HEK293 (cell line): ENCODE results near the gene EEF1AKMT4.
A peak's percentile ranks its signal among the peaks of the same experiment; 100 is the strongest.

Experiments
- CTCF ChIA-PET: fragments of 350-600 bp; formaldehyde crosslinking; extraction: SDS; loops from one replicate; lab custom pipeline; 2021; ENCODE audit warnings: antibody characterized with exemption; lab: Yijun Ruan, JAX
- POLR2A ChIA-PET: fragments of 300-600 bp; formaldehyde crosslinking; extraction: SDS; loops from one replicate; lab custom pipeline; 2020; ENCODE audit warnings: antibody characterized with exemption, inconsistent platforms; lab: Yijun Ruan, JAX
- H3K27ac ChIP-seq: fragments of 200-500 bp; sonication (Bioruptor generic); 2 replicates; pipeline ENCODE4 v1.5.1; 2014; ENCODE audit warnings: low read depth, low read length, control low read depth, inconsistent platforms; ENCODE audit errors: extremely low read depth
- H3K36me3 ChIP-seq, 2 experiments: fragments of 200-500 bp in 1 of 2; sonication (Bioruptor generic) in 1 of 2; 1 replicate in 1 of 2; 2 replicates in 1 of 2; pipeline ENCODE4 v1.5.1; 2014 to 2017; ENCODE audit warnings: inconsistent platforms in 2 of 2, low read length in 2 of 2; ENCODE audit not compliant: control insufficient read depth in 2 of 2, insufficient read depth in 1 of 2
- H3K4me1 ChIP-seq: fragments of 200-500 bp; sonication (Bioruptor generic); 2 replicates; pipeline ENCODE4 v1.5.1; 2014; ENCODE audit warnings: mild to moderate bottlenecking, low read length, inconsistent platforms; ENCODE audit not compliant: control insufficient read depth, insufficient read depth
- H3K4me3 ChIP-seq: 2 replicates; pipeline ENCODE4 v1.5.1; 2011; ENCODE audit warnings: low read depth, mild to moderate bottlenecking, control low read depth, low read length, moderate library complexity
- H3K9me3 ChIP-seq: fragments of 200-500 bp; sonication (Bioruptor generic); 2 replicates; pipeline ENCODE4 v1.5.1; 2014; ENCODE audit warnings: low read depth, low read length, inconsistent platforms; ENCODE audit not compliant: control insufficient read depth, insufficient read depth
- BCL11B ChIP-seq: fragments of 450-650 bp; formaldehyde crosslinking; IDR thresholded peaks from 2 replicates; pipeline ENCODE4 v1.5.1; 2016; ENCODE audit warnings: low read depth, missing biosample characterization, missing genetic modification characterization
- GLI4 ChIP-seq: fragments of 450-650 bp; formaldehyde crosslinking; IDR thresholded peaks from 2 replicates; pipeline ENCODE4 v1.5.1; 2016; ENCODE audit warnings: missing biosample characterization, missing genetic modification characterization
- HOXA7 ChIP-seq: sonication (generic); formaldehyde crosslinking; IDR thresholded peaks from 2 replicates; pipeline ENCODE4 v1.8.1; 2022; ENCODE audit warnings: missing genetic modification reagents, borderline replicate concordance
- ZNF175 ChIP-seq: fragments of 450-650 bp; formaldehyde crosslinking; IDR thresholded peaks from 2 replicates; pipeline ENCODE4 v1.5.1; 2016; ENCODE audit warnings: missing biosample characterization, missing genetic modification characterization
- ZNF223 ChIP-seq: fragments of 450-650 bp; formaldehyde crosslinking; IDR thresholded peaks from 2 replicates; pipeline ENCODE4 v1.5.1; 2016; ENCODE audit warnings: missing biosample characterization, missing genetic modification characterization
- ZNF239 ChIP-seq: fragments of 450-650 bp; formaldehyde crosslinking; IDR thresholded peaks from 2 replicates; pipeline ENCODE4 v1.5.1; 2016; ENCODE audit warnings: missing biosample characterization, missing genetic modification characterization
- ZNF335 ChIP-seq: fragments of 450-650 bp; formaldehyde crosslinking; conservative IDR thresholded peaks from 2 replicates; pipeline ENCODE4 v1.5.1; 2016; ENCODE audit warnings: missing biosample characterization, missing genetic modification characterization
- ZNF555 ChIP-seq: fragments of 450-650 bp; formaldehyde crosslinking; conservative IDR thresholded peaks from 2 replicates; pipeline ENCODE4 v1.5.1; 2017; ENCODE audit warnings: missing biosample characterization, mild to moderate bottlenecking, missing genetic modification characterization, inconsistent platforms
- ZNF76 ChIP-seq: fragments of 450-650 bp; formaldehyde crosslinking; IDR thresholded peaks from 2 replicates; pipeline ENCODE4; 2016; ENCODE audit warnings: low read depth, missing biosample characterization, missing genetic modification characterization, borderline replicate concordance
- ZNF791 ChIP-seq: fragments of 450-650 bp; formaldehyde crosslinking; IDR thresholded peaks from 2 replicates; pipeline ENCODE4 v1.5.1; 2016; ENCODE audit warnings: missing biosample characterization, missing genetic modification characterization
- TF ChIP-seq, protein P1 (sequence below): fragments of 450-650 bp; formaldehyde crosslinking; conservative IDR thresholded peaks from 2 replicates; pipeline ENCODE4 v1.5.1; 2016; ENCODE audit warnings: low read depth, missing biosample characterization, missing genetic modification characterization
- TF ChIP-seq, protein P2 (sequence below): fragments of 450-650 bp; formaldehyde crosslinking; IDR thresholded peaks from 2 replicates; pipeline ENCODE4 v1.5.1; 2017; ENCODE audit warnings: missing biosample characterization, missing genetic modification characterization
- TF ChIP-seq, protein P3 (sequence below): fragments of 450-650 bp; formaldehyde crosslinking; IDR thresholded peaks from 2 replicates; pipeline ENCODE4 v1.5.1; 2016; ENCODE audit warnings: missing biosample characterization, missing genetic modification characterization, low read depth
- TF ChIP-seq, protein P4 (sequence below): fragments of 450-650 bp; formaldehyde crosslinking; IDR thresholded peaks from 2 replicates; pipeline ENCODE4 v1.5.1; 2016; ENCODE audit warnings: missing biosample characterization, missing genetic modification characterization
- TF ChIP-seq, protein P5 (sequence below): fragments of 450-650 bp; formaldehyde crosslinking; IDR thresholded peaks from 2 replicates; pipeline ENCODE4 v1.5.1; 2016; ENCODE audit warnings: missing biosample characterization, missing genetic modification characterization
- TF ChIP-seq, protein P6 (sequence below): fragments of 450-650 bp; formaldehyde crosslinking; IDR thresholded peaks from 2 replicates; pipeline ENCODE4 v1.5.1; 2016; ENCODE audit warnings: missing biosample characterization, missing genetic modification characterization, low read depth
- TF ChIP-seq, protein P7 (sequence below): fragments of 450-650 bp; formaldehyde crosslinking; IDR thresholded peaks from 2 replicates; pipeline ENCODE4 v1.5.1; 2016; ENCODE audit warnings: missing biosample characterization, missing genetic modification characterization

Gene EEF1AKMT4

DNA sequence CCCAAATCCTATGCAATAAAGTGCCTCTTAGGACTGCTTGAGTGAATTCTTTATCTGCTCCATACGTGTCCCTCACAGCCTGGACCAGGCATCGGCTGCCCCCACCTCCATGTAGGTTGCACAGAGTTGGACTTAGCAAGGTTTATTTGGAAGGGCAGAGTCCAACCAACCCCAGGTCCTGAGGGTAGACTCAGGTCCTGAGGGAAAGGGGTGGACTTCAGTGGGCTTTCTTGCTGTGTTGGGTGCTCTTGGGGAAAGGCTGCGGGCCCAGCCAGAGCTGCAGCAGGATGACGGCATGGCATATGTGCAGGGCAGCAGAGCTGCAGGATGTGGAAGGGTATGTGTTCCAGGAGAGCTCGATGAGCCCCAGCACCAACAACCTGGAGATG, 7.2 kb upstream of the EEF1AKMT4 start (continued):
- TF ChIP-seq, protein P1, sequence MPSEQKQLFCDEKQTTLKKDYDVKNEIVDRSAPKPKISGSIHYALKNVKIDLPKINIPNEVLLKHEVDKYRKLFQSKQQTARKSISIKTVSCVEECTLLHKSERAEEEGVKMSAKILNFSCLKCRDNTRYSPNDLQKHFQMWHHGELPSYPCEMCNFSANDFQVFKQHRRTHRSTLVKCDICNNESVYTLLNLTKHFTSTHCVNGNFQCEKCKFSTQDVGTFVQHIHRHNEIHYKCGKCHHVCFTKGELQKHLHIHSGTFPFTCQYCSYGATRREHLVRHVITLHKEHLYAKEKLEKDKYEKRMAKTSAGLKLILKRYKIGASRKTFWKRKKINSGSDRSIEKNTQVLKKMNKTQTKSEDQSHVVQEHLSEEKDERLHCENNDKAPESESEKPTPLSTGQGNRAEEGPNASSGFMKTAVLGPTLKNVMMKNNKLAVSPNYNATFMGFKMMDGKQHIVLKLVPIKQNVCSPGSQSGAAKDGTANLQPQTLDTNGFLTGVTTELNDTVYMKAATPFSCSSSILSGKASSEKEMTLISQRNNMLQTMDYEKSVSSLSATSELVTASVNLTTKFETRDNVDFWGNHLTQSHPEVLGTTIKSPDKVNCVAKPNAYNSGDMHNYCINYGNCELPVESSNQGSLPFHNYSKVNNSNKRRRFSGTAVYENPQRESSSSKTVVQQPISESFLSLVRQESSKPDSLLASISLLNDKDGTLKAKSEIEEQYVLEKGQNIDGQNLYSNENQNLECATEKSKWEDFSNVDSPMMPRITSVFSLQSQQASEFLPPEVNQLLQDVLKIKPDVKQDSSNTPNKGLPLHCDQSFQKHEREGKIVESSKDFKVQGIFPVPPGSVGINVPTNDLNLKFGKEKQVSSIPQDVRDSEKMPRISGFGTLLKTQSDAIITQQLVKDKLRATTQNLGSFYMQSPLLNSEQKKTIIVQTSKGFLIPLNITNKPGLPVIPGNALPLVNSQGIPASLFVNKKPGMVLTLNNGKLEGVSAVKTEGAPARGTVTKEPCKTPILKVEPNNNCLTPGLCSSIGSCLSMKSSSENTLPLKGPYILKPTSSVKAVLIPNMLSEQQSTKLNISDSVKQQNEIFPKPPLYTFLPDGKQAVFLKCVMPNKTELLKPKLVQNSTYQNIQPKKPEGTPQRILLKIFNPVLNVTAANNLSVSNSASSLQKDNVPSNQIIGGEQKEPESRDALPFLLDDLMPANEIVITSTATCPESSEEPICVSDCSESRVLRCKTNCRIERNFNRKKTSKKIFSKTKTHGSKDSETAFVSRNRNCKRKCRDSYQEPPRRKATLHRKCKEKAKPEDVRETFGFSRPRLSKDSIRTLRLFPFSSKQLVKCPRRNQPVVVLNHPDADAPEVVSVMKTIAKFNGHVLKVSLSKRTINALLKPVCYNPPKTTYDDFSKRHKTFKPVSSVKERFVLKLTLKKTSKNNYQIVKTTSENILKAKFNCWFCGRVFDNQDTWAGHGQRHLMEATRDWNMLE (tag by site-specific recombination), result no peak
- TF ChIP-seq ZNF175 (tag by site-specific recombination) (no peak), ZNF555 (tag by site-specific recombination) (no peak), BCL11B (no peak), ZNF791 (tag by site-specific recombination) (no peak)
- TF ChIP-seq, all 188 proteins: peak for 0

DNA sequence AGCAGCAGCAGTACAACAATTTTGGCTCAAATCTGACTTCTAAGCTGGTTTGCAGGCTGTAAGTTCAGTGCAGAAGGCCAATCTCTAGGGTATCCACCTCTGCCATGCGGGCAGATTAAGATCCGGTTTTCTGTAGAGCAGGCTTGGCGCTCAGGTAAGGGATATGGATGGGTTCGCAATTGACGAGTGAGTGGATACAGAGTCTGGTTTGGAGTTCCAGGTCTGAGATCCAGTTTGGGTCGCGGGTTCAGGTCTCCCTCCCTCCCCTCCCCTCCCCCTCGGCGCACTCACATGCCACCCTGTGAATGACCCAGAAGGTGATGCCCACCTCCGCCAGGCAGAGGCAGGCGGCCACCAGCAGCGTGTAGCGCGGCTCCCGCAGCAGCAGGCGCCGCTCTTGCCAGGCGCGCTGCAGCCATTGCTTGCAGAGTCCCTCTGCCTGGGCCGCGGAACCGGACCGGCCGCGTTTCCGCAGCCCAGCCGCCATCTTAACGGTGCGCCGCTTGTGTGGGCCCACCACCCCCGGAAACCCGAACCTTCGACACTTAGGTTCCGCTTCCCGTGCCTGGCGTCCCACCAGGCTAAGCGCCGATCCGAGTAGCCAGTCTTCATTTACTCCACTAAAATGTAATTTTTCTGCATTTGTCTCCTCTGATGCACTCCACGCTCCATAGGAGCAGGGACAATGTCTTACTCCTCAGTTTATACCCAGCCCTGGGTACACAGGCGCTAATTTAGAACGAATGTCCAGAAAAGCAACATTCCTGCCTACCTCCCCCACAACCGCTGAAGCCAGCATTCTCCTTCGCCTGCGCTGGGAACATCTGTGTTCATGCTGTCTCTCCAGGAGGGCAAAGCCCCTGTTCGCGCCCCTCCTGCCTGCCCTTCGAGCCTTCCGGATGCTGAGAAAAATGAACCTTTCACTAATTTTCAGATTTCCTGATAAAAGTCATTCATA, 739 bp upstream of the EEF1AKMT4 start, which contains the start of gene ALG3:
Gene ALG3 (minus strand): TSS at position 509 of the 958 bp plus-strand sequence. CDS start 22 bp downstream, at position 487.
- CTCF ChIA-PET, result interaction anchor here (0.6 kb wide), 1 partner anchor 64 kb away, joined by 4 read pairs; no protein-coding TSS in a partner anchor
- no peaks in the 10 kb centered on the region for H3K4me1 ChIP-seq
- H3K9me3 ChIP-seq, result no peaks in the 10 kb centered on the region
- H3K4me3 ChIP-seq, result peak within 1 kb of the TSS; percentile 96
- H3K27ac ChIP-seq, result peak within 1 kb of the TSS; percentile 72
- peaks cover 0 to 23% of the 10 kb centered on the region in 2 experiments; a peak in 1 of 3 replicates for H3K36me3 ChIP-seq
- POLR2A ChIA-PET, result no interaction called here
- TF ChIP-seq, protein P2, sequence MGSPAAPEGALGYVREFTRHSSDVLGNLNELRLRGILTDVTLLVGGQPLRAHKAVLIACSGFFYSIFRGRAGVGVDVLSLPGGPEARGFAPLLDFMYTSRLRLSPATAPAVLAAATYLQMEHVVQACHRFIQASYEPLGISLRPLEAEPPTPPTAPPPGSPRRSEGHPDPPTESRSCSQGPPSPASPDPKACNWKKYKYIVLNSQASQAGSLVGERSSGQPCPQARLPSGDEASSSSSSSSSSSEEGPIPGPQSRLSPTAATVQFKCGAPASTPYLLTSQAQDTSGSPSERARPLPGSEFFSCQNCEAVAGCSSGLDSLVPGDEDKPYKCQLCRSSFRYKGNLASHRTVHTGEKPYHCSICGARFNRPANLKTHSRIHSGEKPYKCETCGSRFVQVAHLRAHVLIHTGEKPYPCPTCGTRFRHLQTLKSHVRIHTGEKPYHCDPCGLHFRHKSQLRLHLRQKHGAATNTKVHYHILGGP (tag by site-specific recombination), result no peak
- TF ChIP-seq, protein P3, sequence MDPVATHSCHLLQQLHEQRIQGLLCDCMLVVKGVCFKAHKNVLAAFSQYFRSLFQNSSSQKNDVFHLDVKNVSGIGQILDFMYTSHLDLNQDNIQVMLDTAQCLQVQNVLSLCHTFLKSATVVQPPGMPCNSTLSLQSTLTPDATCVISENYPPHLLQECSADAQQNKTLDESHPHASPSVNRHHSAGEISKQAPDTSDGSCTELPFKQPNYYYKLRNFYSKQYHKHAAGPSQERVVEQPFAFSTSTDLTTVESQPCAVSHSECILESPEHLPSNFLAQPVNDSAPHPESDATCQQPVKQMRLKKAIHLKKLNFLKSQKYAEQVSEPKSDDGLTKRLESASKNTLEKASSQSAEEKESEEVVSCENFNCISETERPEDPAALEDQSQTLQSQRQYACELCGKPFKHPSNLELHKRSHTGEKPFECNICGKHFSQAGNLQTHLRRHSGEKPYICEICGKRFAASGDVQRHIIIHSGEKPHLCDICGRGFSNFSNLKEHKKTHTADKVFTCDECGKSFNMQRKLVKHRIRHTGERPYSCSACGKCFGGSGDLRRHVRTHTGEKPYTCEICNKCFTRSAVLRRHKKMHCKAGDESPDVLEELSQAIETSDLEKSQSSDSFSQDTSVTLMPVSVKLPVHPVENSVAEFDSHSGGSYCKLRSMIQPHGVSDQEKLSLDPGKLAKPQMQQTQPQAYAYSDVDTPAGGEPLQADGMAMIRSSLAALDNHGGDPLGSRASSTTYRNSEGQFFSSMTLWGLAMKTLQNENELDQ, result no peak
- TF ChIP-seq, protein P4, sequence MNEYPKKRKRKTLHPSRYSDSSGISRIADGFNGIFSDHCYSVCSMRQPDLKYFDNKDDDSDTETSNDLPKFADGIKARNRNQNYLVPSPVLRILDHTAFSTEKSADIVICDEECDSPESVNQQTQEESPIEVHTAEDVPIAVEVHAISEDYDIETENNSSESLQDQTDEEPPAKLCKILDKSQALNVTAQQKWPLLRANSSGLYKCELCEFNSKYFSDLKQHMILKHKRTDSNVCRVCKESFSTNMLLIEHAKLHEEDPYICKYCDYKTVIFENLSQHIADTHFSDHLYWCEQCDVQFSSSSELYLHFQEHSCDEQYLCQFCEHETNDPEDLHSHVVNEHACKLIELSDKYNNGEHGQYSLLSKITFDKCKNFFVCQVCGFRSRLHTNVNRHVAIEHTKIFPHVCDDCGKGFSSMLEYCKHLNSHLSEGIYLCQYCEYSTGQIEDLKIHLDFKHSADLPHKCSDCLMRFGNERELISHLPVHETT, result peak; percentile 85; the same call in 1 of the 2 replicates
- TF ChIP-seq ZNF76 (tag by site-specific recombination) (peak; percentile 86), ZNF223 (tag by site-specific recombination) (no peak), ZNF239 (tag by site-specific recombination) (no peak), GLI4 (tag by site-specific recombination) (0 out of 2 replicates have a peak, but pooled peaks have one; percentile 3), ZNF335 (tag by site-specific recombination) (peak; percentile 75), HOXA7 (CRISPR knock-in tag) (no peak)
- TF ChIP-seq, protein P5, sequence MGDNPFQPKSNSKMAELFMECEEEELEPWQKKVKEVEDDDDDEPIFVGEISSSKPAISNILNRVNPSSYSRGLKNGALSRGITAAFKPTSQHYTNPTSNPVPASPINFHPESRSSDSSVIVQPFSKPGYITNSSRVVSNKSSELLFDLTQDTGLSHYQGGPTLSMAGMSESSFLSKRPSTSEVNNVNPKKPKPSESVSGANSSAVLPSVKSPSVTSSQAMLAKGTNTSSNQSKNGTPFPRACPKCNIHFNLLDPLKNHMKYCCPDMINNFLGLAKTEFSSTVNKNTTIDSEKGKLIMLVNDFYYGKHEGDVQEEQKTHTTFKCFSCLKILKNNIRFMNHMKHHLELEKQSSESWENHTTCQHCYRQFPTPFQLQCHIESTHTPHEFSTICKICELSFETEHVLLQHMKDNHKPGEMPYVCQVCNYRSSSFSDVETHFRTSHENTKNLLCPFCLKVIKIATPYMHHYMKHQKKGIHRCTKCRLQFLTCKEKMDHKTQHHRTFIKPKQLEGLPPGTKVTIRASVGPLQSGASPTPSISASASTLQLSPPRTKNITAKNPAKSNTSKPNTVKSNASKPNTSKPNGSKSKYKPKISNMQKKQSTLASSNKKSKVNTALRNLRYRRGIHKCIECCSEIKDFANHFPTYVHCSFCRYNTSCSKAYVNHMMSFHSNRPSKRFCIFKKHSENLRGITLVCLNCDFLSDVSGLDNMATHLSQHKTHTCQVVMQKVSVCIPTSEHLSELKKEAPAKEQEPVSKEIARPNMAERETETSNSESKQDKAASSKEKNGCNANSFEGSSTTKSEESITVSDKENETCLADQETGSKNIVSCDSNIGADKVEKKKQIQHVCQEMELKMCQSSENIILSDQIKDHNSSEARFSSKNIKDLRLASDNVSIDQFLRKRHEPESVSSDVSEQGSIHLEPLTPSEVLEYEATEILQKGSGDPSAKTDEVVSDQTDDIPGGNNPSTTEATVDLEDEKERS, result peak; percentile 89
- TF ChIP-seq, protein P6, sequence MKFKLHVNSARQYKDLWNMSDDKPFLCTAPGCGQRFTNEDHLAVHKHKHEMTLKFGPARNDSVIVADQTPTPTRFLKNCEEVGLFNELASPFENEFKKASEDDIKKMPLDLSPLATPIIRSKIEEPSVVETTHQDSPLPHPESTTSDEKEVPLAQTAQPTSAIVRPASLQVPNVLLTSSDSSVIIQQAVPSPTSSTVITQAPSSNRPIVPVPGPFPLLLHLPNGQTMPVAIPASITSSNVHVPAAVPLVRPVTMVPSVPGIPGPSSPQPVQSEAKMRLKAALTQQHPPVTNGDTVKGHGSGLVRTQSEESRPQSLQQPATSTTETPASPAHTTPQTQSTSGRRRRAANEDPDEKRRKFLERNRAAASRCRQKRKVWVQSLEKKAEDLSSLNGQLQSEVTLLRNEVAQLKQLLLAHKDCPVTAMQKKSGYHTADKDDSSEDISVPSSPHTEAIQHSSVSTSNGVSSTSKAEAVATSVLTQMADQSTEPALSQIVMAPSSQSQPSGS (tag by site-specific recombination), result no peak
- TF ChIP-seq, protein P7, sequence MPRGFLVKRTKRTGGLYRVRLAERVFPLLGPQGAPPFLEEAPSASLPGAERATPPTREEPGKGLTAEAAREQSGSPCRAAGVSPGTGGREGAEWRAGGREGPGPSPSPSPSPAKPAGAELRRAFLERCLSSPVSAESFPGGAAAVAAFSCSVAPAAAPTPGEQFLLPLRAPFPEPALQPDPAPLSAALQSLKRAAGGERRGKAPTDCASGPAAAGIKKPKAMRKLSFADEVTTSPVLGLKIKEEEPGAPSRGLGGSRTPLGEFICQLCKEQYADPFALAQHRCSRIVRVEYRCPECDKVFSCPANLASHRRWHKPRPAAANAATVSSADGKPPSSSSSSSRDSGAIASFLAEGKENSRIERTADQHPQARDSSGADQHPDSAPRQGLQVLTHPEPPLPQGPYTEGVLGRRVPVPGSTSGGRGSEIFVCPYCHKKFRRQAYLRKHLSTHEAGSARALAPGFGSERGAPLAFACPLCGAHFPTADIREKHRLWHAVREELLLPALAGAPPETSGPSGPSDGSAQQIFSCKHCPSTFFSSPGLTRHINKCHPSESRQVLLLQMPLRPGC (tag by site-specific recombination), result no peak
